Keratinocyte (primary cell): ENCODE results near the gene NEGR1. TPM values are rescaled to one million over a fixed set of nuclear protein-coding genes. Genes with fewer than 3 reads are reported as not detected.
A peak's percentile ranks its signal among the peaks of the same experiment; 100 is the strongest.

Source experiments
- DNase-seq: peaks from one replicate; pipeline ENCODE4 v3.0.0-alpha.2; 2011; ENCODE audit warnings: low read depth, missing footprints, low spot score
- FAIRE-seq: peaks from 2 replicates; lab custom pipeline; 2011; peaks lifted over from hg19 to GRCh38; lab: Jason Lieb, UNC
- H2AFZ ChIP-seq: 2 replicates; pipeline ENCODE4 v1.6.0; 2012; ENCODE audit warnings: low read length, control low read depth, inconsistent platforms; ENCODE audit not compliant: control insufficient read depth
- H3K27ac ChIP-seq: 2 replicates; pipeline ENCODE4 v1.5.1; 2011; ENCODE audit warnings: low read length; ENCODE audit not compliant: control insufficient read depth, insufficient read depth
- H3K27me3 ChIP-seq: 3 replicates; pipeline ENCODE4 v1.6.0; 2011; ENCODE audit warnings: low read length; ENCODE audit not compliant: control insufficient read depth, insufficient read depth; ENCODE audit errors: extremely low read depth
- H3K36me3 ChIP-seq, 2 experiments: 2 replicates in 1 of 2; 3 replicates in 1 of 2; pipeline ENCODE4 v1.5.1; 2011; ENCODE audit warnings: low read length in 2 of 2, mild to moderate bottlenecking in 1 of 2; ENCODE audit not compliant: control insufficient read depth in 2 of 2, insufficient read depth in 2 of 2; ENCODE audit errors: extremely low read depth in 1 of 2
- H3K4me1 ChIP-seq: 3 replicates; pipeline ENCODE4 v1.5.1; 2011; ENCODE audit warnings: low read length; ENCODE audit not compliant: control insufficient read depth, insufficient read depth; ENCODE audit errors: extremely low read depth
- H3K4me2 ChIP-seq: 3 replicates; pipeline ENCODE4 v1.6.0; 2011; ENCODE audit warnings: low read depth, low read length; ENCODE audit not compliant: control insufficient read depth, insufficient read depth; ENCODE audit errors: extremely low read depth
- H3K4me3 ChIP-seq, 3 experiments: fragments of 200-600 bp in 1 of 3; sonication (generic) in 1 of 3; 2 replicates in 2 of 3; 3 replicates in 1 of 3; pipeline ENCODE4 v1.5.1; 2011 to 2016; ENCODE audit warnings: low read length in 3 of 3, mild to moderate bottlenecking in 3 of 3, control low read depth in 2 of 3, inconsistent platforms in 1 of 3, low read depth in 1 of 3, mixed read lengths in 1 of 3, mixed run types in 1 of 3, moderate library complexity in 1 of 3; ENCODE audit not compliant: control insufficient read depth in 2 of 3, insufficient read depth in 2 of 3; ENCODE audit errors: extremely low read depth in 1 of 3
- H3K79me2 ChIP-seq: 2 replicates; pipeline ENCODE4 v1.6.0; 2012; ENCODE audit warnings: low read length; ENCODE audit not compliant: control insufficient read depth, insufficient read depth
- H3K9ac ChIP-seq: 3 replicates; pipeline ENCODE4 v1.6.0; 2011; ENCODE audit warnings: low read length; ENCODE audit not compliant: control insufficient read depth, insufficient read depth; ENCODE audit errors: extremely low read depth
- H3K9me1 ChIP-seq: 3 replicates; pipeline ENCODE4 v1.6.0; 2011; ENCODE audit warnings: low read length; ENCODE audit not compliant: control insufficient read depth, insufficient read depth; ENCODE audit errors: extremely low read depth
- H3K9me3 ChIP-seq: 2 replicates; pipeline ENCODE4 v1.5.1; 2012; ENCODE audit warnings: low read depth, low read length; ENCODE audit not compliant: control insufficient read depth
- H4K20me1 ChIP-seq: 3 replicates; pipeline ENCODE4 v1.6.0; 2011; ENCODE audit warnings: low read length; ENCODE audit not compliant: control insufficient read depth, insufficient read depth; ENCODE audit errors: extremely low read depth
- EZH2 ChIP-seq: IDR thresholded peaks from one replicate; pipeline ENCODE4 v1.6.1; 2012; ENCODE audit warnings: inconsistent platforms, mild to moderate bottlenecking, low read length, moderate library complexity
- dilution Hi-C: fragments of 300-500 bp; cut with MboI; formaldehyde crosslinking; loops from one replicate; pipeline ENCODE4 v1.7.0; 2020; ENCODE audit warnings: low sequenced_read_pairs; ENCODE audit not compliant: extremely low pct_ligation_motif_present
- polyA plus RNA-seq, 5 experiments: library from polyadenylated mRNA; depleted of rRNA in 3 of 5; stranded (reverse) in 3 of 5; stranded (forward) in 1 of 5; unstranded in 1 of 5; fragments of >200 nt; gene quantifications; 1 replicate in 1 of 5; 2 replicates in 3 of 5; 3 replicates in 1 of 5; pipeline versions ENCODE4 v1.2.1 to v1.2.3, GENCODE V29; 2011 to 2012; ENCODE audit warnings: missing spikeins in 2 of 5, low read depth in 1 of 5, low replicate concordance in 1 of 5
- TF ChIP-seq, protein P1 (sequence below), 3 experiments: IDR thresholded peaks in 1 of 3; conservative IDR thresholded peaks in 1 of 3; optimal IDR thresholded peaks in 1 of 3; 2 replicates in 2 of 3; 3 replicates in 1 of 3; pipeline versions ENCODE3 to v1.5.1; 2011; ENCODE audit warnings: low read length in 3 of 3, mild to moderate bottlenecking in 3 of 3, moderate library complexity in 2 of 3, control low read depth in 1 of 3, inconsistent platforms in 1 of 3; ENCODE audit not compliant: insufficient read depth in 2 of 3; ENCODE audit errors: extremely low read depth in 1 of 3

Gene NEGR1
- polyA plus RNA-seq, 1 donor (not counting 4 experiments of a cell fraction or from before 2014, with no cell fraction given), result 1.6 TPM

GRCh38 chr1:71930511-71930910 lies 351.8 kb downstream of the NEGR1 start:
- H3K4me1 ChIP-seq, result no peaks in the 10 kb centered on the region
- H3K36me3 ChIP-seq, result no peaks in the 10 kb centered on the region
- DNase-seq, result no peak
- H3K79me2 ChIP-seq, result no peaks in the 10 kb centered on the region
- dilution Hi-C loops, result no loop called here
- no peak for FAIRE-seq
- H2AFZ ChIP-seq, result no peak overlapping the region
- no peaks in the 10 kb centered on the region for H3K9me1 ChIP-seq
- H3K9me3 ChIP-seq, result no peaks in the 10 kb centered on the region
- H3K4me3 ChIP-seq, result no peak overlapping the region
- no peak overlapping the region for H3K27ac ChIP-seq
- H3K9ac ChIP-seq, result no peak overlapping the region
- H3K4me2 ChIP-seq, result no peak overlapping the region
- no peaks in the 10 kb centered on the region for H3K27me3 ChIP-seq
- no peaks in the 10 kb centered on the region for H4K20me1 ChIP-seq
- TF ChIP-seq, protein P1, sequence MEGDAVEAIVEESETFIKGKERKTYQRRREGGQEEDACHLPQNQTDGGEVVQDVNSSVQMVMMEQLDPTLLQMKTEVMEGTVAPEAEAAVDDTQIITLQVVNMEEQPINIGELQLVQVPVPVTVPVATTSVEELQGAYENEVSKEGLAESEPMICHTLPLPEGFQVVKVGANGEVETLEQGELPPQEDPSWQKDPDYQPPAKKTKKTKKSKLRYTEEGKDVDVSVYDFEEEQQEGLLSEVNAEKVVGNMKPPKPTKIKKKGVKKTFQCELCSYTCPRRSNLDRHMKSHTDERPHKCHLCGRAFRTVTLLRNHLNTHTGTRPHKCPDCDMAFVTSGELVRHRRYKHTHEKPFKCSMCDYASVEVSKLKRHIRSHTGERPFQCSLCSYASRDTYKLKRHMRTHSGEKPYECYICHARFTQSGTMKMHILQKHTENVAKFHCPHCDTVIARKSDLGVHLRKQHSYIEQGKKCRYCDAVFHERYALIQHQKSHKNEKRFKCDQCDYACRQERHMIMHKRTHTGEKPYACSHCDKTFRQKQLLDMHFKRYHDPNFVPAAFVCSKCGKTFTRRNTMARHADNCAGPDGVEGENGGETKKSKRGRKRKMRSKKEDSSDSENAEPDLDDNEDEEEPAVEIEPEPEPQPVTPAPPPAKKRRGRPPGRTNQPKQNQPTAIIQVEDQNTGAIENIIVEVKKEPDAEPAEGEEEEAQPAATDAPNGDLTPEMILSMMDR (optimal IDR thresholded peaks at IDR 0.05 in 1 of 3, IDR thresholded peaks at IDR 0.05 in 1 of 3, conservative IDR thresholded peaks at IDR 0.05 in 1 of 3; ENCODE audit: extremely low read depth in 1 of 3, insufficient read depth in 2 of 3, low read length in 3 of 3), result no peak
- TF ChIP-seq EZH2, result no peak

DNA sequence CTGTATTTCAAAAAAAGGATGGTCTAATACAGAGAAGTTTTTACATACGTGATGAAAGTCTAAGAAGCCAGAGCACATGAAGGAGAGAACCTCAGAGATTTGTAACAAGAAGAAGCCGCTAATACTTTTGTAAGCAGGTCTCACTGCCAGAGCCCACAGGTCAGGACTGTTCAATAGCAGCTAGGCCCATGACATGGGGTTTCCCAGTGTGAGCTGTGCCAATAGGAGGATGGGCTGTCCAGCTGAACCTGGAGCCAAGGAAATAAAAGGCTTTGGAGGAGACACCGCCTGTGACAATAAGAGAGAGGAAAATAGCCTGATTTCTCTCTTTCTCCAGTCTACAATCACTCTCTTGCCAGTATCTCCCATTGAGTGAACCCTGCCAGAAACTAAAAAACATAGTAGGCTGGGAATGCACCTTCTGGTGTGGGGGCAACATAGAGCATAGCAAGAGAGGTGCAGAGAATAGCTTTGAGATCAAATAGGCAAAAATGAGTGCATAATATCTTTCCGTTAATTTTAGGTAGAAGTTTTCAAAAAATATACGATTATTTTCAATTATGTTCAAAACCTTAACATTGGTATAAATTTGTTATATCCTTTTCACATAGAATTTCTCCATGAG lies 360.3 kb downstream of the NEGR1 start:
- TF ChIP-seq, protein P1 (optimal IDR thresholded peaks at IDR 0.05 in 1 of 3, IDR thresholded peaks at IDR 0.05 in 1 of 3, conservative IDR thresholded peaks at IDR 0.05 in 1 of 3; ENCODE audit: extremely low read depth in 1 of 3, insufficient read depth in 2 of 3, low read length in 3 of 3), result peak in 1 of 3 experiments; percentile 43
- TF ChIP-seq EZH2, result no peak
- dilution Hi-C loops, result no loop called here

More for the DNA sequence above, 360.3 kb downstream of the NEGR1 start:
- H2AFZ ChIP-seq, result no peak overlapping the region
- H3K79me2 ChIP-seq, result no peaks in the 10 kb centered on the region
- no peak overlapping the region for H3K27ac ChIP-seq
- no peak for DNase-seq
- no peaks in the 10 kb centered on the region for H3K27me3 ChIP-seq
- no peaks in the 10 kb centered on the region for H3K4me1 ChIP-seq
- H3K4me2 ChIP-seq, result no peak overlapping the region
- FAIRE-seq, result no peak
- H3K36me3 ChIP-seq, result no peaks in the 10 kb centered on the region
- H3K9me3 ChIP-seq, result no peaks in the 10 kb centered on the region
- H3K9ac ChIP-seq, result no peak overlapping the region
- H4K20me1 ChIP-seq, result no peaks in the 10 kb centered on the region
- H3K9me1 ChIP-seq, result no peaks in the 10 kb centered on the region
- no peak overlapping the region for H3K4me3 ChIP-seq
